HG03460 (cell line): Measurements from ENCODE around the gene CSNK1G3.

ENCODE experiments used
- ATAC-seq: cut with Tn5 transposase; IDR thresholded peaks from one replicate; pipeline ENCODE4 v1.9.1; 2021; ENCODE audit not compliant: unreplicated experiment

The CSNK1G3 gene

DNA sequence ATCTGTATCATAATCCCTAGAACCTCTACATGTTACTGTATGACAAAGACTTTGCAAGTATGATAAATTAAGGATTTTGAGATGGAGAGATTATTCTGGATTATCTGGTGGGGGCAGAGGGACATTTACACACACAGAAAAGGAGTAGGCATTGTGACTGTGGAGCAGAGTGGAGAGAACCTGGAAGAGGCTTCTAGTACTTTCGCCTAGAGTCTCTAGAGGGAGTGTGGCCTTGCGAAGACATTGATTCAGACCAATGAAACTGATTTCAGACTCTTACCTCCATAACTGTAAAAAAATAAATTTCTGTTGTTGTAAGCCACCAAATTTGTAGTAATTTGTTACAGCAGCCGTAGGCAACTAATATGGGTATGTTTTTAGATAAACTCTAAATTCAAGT is 45.9 kb downstream of the CSNK1G3 start:
- no peak for ATAC-seq

DNA sequence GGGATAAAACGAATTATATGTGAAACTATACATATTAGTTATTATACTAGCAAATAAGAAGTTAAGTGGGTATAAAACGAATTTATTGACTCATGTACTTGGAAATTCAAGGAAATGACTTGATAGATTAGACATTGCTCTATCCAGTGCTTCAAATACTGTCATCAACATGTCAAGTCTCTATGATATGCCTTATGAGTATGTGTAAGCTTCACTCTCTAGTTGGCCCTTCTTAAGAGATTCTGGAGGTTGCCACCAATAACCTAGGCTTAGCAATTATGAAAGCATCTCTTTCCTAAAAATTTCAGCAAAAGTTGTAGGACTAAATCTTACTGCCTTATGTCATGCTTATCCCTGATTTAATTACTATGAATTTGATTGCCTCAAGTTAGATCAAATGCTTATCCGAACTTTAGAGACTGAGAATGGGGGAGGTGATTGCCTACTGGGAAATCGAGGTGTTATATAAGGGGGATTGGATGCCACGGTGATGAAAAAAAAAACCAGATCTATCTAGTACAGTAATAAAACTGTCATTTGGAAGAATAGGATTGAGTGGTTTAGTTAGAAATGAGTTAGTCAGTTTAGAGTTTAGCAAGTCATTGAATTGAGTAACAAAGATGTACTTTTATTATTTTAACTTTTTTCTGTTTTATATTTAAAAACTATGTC is 46.9 kb downstream of the CSNK1G3 start:
- no peak for ATAC-seq

DNA sequence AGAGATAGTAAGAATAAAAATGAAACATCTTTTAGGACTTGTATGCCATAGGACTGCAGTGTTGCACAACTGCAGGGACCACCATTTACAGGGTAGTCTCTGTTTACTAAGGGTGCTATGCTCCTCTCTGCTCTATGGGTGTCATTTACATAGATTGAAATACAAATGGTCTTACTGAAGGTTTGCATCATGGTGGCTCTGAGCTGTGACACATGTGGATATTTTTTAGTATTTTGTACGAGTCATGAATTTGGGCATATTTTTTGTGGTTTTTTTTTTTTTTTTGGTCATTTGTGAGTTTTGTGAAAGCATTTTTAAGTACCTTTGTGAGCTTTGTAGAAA is 47.4 kb downstream of the CSNK1G3 start:
- no peak for ATAC-seq

DNA sequence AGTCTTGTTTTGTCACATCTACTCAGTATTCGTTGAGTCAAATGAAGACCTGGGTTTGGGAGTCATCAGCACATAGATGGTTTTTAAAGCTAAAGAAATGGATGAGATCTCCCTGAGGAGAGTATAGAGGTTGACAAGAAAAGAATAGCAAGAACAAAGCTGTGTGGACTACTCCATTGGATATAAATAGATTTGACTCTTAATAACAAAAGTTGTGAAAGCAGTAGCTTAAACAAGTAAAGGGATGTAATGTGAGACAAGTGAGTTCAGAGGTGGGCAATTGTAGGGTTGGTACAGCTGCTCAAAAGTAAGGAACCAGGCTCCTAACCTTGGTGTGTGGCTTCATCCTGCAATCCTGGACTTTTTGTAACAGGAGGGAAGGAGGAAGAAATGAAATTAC is 49.3 kb downstream of the CSNK1G3 start:
- no peak for ATAC-seq

DNA sequence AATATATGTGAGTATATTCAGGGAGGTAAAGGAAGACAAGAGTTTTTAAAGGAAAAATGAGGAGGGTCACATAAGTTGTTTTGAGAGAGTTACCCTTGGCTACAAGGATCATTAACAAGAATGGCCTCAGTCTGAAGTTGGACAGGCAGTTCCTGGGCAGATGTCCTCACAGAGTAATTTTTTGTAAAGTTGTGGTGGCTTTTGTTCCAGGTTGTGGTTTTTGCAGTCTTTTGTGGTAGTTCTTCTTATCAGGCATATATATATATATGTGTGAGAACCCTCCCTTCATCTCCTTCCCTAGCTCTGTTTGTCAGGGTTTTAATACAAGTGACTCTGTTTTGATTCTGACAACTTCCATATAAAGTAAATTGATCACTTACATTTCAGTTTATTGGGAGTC is 60.0 kb downstream of the CSNK1G3 start:
- no peak for ATAC-seq

DNA sequence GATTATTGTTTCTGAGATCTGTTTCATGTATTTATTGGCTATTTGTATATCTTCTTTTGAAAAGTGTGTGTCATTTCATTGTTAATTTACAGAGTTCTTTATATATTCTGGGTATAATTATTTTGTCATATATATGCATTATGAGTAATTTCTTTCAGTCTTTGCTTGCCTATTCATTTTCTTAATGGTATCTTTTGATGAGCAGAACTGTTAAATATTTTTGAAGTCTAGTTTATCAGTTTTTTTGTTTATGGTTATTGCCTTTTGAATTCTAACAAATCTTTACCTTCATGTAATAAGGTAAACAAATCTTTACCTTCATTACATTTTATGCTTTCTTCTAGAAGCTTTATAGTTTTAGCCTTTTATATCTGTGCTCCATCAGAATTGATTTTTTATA is 66.4 kb downstream of the CSNK1G3 start:
- no peak for ATAC-seq

DNA sequence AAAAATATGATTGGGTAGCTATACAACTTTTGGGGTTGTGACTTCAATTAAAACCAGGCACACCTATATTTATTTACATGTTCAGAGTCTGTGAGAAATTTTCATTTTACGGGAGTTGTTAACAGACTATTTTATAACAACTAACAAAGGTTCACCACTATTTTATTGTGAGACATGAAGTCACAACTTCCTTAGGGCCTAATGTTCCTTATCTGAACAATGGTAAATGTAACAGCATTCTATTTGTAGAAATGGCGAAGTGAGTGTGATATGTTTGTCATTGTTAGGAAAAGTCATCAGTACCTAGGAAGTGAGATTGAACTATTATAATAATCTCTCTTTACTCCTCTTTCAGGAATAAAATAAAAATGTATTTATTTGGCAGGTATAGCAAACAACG is 67.4 kb downstream of the CSNK1G3 start:
- no peak for ATAC-seq

DNA sequence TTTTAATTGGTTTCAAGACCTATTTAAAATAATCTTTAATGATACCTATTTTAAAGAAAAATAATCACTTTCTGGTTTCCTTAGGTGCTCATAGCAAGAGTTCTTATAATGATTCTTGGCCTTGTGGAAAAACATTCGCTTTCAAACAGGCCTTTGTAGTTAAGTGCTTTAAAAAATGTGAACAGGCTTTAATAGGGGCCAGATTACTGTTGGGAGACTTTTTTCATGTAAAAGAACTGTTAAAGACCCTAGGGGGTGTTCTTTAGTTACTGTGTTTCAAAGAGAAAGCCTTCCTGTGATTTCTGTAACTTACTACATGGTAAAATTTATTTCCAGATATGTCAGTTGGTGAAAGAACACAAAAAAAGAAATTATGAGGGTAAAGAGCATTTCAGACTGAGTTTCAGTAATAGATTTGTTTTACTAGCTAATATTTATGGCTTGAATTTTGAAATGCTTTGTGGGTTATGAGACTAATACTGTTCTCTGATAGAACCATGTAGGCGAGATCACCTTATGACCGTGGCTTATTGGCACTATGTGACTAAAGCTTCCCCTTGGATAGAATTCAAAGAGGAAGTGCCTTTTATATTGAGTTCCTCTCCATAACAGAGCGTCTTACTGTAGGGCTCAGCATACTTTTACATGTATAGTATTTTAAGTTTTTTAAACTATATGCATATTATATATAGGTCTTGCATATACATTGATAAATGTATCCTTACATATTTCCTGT is 70.7 kb downstream of the CSNK1G3 start:
- no peak for ATAC-seq

DNA sequence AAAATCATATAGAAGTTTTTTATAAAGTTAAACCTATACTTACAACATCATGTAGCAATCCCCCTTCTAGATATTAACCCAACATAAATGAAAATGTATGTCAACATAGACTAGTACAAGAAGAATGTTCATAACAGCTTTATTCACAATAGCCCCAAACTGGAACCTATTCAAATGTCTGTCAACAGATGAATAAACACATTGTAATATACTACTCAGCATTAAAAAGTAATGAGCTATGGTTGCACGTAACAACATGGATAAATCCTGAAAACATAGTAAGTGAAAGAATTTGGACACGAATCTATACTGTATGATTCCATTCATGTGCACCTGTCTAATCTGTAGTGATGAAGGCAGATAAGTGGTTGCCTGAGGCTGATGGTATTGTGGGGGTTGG is 73.9 kb downstream of the CSNK1G3 start:
- no peak for ATAC-seq

DNA sequence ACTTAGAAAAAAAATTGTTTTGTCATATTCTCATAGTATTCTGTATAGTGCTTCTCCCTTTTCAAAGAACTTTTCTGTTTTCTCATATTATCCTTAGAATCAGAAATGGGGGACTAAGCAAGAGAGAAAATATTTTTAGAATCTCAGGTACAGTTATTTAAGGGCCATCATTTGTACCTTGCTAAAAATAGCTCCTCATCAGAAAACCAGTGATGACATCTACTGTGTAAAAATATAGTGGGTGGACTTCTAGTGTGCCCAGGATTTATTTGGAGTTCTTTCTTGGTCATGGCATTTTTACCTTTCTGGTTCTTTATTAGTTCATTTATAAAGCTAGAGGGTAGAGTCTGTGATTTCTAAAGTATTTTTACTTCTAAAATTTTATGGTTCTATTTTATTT is 82.5 kb downstream of the CSNK1G3 start:
- ATAC-seq = no peak

DNA sequence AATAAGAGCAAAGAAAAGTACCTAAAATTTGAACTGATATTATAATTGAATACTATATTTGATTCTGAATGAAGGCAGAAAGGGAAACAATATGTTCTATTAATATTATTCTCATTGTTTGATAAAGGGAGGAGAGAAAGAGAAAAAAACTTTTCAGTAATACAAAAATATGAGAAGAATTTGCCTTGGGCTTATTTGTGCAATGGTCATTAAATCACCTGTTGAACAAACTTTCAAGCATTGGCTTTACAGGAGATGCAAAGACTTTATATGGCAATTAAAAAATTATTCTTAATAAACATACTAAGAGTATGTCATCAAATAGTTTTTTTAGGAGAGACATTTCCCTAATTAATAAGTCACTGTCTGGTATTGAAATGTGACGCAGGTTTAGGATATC is 85.0 kb downstream of the CSNK1G3 start:
- ATAC-seq = no peak

DNA sequence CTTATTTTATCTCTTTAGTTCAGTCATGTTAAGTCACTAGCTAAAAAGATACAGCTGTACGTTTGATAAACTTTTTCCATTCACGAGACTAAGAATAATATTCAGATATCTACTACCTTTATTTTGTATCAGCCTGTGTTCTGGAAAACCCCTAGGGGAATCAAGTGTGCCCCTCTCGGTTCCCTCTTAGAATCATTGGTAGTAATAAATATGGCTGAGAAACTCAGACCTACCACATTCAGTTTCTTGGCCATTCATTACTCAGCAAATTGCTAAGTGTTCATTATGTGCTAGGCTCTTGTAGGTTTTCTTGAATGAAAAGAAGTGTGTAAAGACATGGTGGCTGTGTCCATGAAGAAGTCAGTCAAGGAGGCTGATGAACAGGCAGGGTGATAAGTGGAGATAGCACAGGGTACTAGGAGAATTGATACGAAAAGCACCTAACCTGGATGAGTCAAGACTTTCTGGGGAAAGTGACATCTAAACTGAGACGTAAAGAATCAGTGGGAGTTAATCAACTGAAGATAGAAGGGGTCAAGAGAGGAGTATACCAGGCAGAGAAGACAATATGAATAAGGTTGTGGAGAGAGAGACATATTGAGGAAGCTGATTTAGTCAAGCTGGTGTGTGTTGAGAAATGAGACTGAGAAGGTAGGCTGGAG is 86.2 kb downstream of the CSNK1G3 start:
- ATAC-seq = peak; percentile 58

DNA sequence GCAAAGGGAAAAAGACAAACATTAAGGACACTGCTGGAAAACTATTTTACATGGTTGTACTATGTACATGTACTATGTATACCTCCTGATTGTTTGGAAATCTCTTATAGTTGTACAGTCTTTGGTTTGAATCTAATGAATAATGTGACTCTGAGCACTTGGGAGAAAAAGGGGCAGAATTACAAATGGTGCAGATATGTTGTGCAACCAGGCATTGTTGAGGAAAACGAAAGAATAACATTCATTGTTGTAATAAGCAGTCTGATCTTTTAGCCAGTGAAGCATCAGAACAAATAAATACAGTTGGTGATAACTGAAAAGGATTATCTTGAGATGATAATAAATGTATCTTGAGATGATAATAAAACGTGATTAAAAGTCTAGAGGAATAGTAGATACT is 87.2 kb downstream of the CSNK1G3 start:
- ATAC-seq = no peak

DNA sequence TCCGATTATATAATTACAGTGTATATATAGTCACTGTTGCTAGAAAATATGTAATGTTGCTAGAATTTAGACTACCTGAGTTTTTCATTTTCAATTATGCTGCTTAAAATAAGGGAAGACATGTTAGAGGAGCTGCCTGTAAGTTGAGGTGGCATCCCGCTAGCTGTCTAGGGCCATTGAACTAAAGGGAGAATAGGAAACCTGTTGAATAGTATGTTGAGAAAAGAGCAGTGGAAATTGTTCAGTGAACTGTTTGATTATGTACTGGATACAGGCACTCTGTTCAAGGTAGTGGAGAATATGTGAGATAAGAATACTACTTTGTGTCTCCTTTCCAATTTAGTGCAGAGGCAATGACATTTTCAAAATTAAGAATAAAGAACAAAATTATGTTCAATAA is 89.6 kb downstream of the CSNK1G3 start:
- no peak for ATAC-seq

DNA sequence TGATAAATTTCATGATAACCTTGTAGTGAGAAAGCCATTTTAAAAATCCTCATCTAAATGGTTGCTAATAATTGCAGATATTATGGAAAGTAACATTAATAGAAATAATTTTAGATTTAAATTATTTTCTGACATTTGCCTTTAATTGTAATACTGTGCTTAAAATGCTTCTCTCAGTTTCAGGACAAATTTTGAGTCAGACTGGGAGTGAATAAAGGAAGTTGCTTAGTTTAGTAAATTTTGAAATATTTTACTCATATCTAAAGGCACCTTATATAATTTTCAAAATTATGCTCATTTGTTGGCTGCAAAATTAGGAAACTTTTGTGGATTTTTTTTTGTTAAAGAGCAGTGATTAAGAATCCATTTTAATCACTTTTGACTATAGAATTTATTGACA is 93.8 kb downstream of the CSNK1G3 start:
- no peak for ATAC-seq

DNA sequence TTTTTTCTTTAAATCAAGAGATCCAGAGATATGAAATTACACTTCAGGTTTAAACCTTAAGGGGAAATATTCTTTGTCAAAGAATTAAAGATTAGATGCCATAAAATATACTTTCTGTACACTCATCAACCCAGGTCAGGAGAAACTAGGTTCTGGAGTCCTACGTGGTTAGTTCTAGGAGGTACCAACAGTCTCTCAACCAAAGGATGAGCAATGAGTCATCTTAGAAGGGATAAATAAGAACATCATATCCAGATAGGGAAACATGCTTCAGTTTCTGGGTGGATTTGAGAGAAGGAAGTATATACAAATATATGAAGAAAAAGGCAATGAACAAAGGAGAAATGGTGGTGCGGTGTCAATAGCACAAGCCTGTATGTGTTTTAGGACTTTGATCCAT is 98.2 kb downstream of the CSNK1G3 start:
- no peak for ATAC-seq

DNA sequence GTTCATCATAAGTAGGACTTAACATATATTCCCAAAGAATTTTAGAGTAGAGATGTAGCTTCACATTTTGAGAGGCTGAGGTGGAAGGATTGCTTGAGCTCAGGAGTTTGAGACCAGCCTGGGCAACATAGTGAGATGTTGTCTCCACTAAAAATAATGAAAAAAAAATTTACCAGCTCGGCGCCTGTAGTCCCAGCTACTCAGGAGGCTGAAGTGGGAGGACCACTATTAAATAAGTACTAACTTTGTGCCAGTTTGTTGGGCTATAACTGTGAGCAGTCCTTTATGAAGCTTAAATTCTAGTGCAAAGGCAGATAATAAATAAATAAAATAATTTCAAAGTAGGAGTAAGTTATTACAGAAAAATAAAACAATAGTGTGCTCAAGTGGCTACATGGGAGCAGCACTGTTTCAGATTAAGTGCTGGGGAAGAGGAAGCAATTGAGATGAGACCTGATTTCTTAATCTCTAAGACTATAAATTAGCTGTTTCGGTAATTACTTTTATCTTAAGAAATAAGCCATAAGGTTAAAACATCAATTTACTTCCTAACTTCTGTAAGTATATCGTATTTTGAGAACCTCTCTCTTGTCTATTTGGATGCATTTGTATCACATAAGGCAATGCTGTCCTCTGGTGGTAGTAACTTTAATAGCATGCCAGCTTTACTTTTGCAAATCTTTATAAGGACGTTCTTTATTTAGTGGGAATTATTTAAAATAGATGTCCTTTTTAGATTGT is 98.9 kb downstream of the CSNK1G3 start:
- peak; percentile 62 for ATAC-seq

DNA sequence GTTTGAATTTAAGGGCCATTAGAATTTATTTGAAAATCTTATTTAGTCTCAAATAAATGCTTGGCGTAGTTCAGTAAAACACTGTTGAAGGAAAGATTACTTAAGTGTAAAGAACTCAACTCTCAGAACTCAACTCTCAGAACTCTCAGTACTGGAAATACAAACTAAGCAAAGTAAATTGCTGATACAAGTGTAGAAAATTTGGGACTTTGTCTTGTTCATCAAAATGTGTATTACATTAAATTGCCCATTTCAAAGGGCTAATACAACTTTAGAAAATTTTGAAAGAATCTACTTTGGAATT is 99.4 kb downstream of the CSNK1G3 start:
- no peak for ATAC-seq

DNA sequence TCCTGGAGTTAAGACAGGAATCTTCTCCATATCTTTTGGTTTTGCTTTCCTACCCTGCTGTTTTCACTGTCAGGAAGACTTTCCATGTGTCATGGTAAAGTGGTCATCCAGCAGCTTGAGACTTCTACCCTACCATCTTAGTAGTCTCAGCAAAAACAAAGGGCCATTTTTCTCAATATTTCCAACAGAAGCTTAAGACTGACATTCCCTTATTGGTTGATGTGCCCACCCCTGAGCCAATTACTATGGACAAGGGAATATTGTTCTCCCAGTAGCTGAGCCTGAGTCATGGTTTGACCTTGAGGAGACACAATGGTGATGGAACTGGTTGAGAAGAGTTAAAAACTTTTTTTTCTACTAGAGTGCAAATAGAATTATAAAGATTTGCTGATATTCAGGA is 105.6 kb downstream of the CSNK1G3 start:
- ATAC-seq = no peak

DNA sequence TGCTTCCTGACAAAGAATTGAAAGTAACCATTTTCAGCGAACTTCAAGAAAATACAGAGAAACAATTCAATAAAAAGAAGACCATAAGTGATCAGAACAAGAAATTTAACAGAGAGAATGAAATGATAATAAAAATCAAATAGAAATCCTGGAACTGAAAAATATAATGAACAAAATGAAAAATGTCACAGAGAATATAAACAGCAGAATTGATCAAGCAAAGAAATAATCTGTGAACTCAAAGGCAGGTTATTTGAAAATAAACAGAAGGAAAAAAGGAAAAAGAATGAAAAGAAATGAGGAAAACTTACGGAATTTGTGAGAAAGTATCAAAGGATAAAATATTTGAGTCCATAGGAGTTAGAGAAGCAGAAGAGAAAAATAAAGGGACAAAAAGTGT is 114.1 kb downstream of the CSNK1G3 start:
- ATAC-seq = no peak

DNA sequence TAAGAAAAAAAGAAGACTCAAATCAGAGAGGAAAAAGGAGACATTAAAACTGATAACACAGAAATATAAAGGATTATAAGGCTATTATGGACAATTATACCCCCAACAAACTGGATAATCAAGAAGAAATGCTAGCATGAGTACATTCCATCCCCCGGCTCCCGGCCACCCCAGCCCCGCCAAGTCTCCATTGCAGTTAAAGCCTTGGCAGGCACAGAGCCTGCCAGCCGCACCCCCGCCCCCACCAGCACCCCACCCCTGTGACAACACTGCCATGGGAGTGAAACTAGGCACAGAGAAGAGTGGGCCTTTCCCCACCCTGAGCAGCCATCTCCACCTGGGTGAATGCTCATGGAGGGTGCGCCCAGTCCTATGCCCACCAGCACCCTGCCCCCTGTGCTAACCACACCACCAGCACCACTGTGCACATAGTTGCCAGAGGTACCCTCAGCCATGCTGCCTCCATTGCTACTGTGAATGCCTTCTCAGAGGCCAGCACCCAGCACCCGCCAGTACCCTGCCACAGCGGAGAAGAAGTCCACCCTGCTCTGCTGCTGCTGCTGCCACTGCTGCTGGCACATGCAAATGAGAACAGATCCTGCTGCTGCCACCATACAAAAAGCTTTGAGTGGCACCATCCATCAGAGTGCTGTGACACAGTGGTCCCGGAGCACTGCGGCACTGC is 117.0 kb downstream of the CSNK1G3 start:
- no peak for ATAC-seq
